Head of caudate nucleus (tissue), 42 donors: ENCODE data around the gene OSMR.
A peak's percentile ranks its signal among the peaks of the same experiment; 100 is the strongest.

ENCODE experiments used
- DNase-seq, 42 donors: peaks; one replicate each; pipeline versions ENCODE4 v3.0.0 to v3.0.0-alpha.2; 2020 to 2021; ENCODE audit warnings: mixed read lengths in 7 of 42
- intact Hi-C: fragments of 100-400 bp; cut with DNase I; formaldehyde crosslinking; loops from one replicate; pipeline ENCODE4 v1.15.0; 2022

Gene OSMR

DNA sequence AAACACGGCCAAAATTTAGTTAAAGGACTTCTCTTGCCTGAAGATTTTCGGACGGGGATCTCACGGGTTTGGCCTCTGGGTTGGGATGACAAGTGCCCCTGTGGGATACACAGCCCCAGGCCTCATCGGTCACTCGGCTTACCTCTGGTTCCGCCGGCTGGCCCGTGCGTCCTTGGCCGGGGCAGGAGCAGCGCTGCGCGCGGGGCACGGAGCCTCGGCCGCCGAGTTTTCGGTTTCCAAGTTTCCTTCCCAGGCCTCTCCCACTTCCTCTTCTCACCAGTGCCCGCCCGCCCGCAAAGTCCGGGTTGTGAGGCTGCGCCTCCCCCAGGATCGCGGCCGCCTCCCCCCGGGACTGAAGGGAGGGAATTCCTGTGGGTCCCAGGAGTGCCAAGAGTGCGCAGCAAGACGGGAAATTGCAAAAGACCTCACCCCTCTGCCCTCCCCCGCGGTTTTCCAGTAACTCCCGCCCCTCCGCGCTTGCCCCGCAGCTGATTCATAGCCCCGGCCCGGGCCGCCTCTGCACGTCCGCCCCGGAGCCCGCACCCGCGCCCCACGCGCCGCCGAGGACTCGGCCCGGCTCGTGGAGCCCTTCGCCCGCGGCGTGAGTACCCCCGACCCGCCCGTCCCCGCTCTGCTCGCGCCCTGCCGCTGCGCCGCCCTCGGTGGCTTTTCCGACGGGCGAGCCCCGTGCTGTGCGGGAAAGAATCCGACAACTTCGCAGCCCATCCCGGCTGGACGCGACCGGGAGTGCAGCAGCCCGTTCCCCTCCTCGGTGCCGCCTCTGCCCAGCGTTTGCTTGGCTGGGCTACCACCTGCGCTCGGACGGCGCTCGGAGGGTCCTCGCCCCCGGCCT is at the start of gene OSMR:
OSMR (plus strand) TSS at position 487 of the 853 bp plus-strand sequence. CDS start 23,033 bp downstream, outside the sequence.
- peak; percentile 7 to 84 (median 54) for DNase-seq
- intact Hi-C loops: no loop called here

DNA sequence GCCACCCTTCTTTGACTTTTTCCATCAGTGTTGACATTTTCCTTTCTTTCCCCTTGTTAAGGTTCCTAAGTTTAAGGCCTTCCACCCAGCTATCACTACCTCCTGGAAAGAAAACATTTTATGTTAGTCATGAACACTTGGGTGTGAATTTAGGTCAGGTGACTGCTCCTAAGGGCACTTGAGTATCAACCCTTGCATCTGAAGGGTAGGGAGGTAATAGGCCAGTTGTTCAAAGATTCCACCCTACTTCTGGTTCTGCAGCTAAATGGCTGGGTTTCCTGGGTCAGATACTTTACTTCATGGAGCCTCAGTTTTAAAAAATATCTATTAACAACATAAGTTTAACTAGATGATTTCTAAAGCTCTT is 49.1 kb upstream of the OSMR start:
- intact Hi-C loops: no loop called here
- no peak for DNase-seq

DNA sequence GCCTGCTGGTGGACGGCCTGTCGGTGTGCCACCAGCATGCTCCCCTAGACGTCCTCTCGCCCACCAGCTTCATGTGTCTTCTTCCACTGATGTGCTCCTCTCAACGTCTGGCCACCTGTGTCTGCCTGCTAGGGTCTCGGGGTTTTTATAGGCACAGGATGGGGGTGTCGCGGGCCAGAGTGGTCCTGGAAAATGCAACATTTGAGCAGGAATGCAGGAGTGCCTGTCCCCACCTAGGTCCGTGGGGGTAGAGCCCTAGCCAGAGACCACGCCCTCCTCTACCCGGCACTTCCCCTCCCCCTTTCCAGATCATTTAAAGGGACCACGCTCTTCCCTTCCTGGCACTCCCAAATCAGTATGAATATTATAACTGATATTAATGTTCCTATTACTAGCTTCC is 48.0 kb upstream of the OSMR start:
- intact Hi-C loops: no loop called here
- no peak for DNase-seq

DNA sequence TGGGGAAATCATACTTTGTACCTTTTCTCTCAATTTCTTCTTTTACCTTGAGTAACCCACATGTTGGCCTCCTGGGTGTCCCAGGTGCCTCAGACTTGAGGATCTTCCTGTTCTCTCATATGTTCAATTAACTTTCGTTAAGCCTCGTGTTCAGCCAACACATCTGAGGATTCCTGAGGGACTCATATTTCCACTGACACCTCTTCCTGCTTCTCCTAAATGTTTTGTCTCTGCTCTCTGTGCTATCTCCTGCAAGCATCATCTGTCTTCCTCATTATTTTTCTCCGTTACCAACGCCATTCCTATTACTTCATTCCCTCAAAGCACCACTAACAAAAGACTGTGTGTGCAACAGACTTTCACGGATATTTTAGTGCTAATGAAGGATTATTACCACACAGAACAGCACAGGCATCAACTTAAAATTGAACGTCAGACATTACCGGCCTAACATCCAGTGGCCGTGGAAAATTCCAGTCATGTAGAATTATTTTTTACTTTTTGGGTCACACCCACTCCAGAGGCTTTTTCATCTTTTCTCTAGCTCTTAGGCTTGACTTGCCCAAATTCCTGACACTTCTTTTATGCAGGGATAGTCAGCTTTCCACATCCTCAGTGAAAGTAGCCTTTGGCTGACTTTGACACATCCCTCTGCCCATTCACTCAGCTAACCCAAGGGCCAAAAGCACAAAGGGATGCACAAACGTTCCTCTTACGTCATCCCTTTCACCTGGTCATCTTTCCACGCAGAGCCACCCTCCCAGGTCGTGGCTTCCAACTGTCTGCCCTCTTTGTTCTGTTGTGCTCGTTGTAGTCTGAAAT is 46.0 kb upstream of the OSMR start:
- intact Hi-C loops: loop anchor here (10.0 kb wide), 1 partner anchor 245 kb away; the partner anchor contains the start of gene LIFR
- no peak for DNase-seq

DNA sequence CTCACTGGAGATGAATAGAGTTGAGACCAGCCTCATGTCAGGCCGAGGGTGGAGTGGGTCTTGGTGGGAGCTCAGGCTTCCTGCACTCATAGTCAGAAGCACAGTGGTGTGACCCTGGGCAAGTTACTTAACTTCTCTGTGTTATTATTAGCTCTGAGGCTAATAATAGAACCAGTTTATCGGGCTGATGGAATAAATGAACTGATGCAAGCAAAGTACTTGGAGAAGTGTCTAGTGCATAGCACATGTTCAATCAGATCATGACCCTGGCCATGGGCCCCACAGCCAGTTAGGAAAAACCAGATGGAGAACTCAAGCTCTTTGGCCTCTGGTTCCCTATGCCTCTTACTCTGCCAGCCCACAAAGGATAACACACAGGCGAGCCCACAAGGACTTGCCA is 45.3 kb upstream of the OSMR start:
- intact Hi-C loops: loop anchor here (10.0 kb wide), 1 partner anchor 246 kb away; the partner anchor contains the start of gene LIFR
- DNase-seq: no peak

DNA sequence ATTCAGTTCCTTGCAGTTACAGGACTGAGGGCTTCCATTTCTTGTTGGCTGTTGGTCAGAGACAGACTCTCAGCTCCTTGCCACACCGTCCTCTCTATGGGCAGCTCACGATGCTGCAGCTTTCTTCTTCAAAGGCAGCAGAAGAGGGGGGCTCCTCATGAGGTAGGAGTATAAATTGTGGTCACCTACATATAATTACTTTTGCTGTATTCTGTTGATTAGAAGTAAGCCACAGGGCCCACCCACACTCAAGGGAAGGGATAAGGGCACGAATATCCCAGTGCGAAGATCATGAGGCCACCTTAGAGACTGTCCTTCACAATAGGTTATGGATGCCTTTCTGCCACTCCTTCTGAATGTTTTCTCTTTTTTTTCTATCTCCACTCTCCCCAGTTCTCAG is 43.7 kb upstream of the OSMR start:
- DNase-seq: no peak
- intact Hi-C loops: loop anchor here (10.0 kb wide), 1 partner anchor 247 kb away; the partner anchor contains the start of gene LIFR

DNA sequence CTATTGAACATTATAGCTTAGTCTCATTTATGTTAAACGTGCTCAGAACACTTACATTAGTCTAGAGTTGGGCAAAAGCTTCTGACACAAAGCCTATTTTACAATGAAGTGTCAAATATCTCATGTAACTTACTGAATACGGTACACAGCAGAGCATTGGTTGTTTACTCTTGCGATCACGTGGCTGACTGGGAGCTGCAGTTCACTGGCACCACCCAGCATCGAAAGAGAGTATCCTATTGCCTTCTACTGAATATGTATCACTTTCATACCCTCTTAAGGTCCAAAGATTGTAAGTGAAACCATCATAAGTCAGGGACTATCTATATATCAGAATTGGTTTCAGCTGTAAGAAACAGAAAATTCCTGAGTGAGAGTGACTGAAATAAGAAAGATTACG is 42.6 kb upstream of the OSMR start:
- no peak for DNase-seq

DNA sequence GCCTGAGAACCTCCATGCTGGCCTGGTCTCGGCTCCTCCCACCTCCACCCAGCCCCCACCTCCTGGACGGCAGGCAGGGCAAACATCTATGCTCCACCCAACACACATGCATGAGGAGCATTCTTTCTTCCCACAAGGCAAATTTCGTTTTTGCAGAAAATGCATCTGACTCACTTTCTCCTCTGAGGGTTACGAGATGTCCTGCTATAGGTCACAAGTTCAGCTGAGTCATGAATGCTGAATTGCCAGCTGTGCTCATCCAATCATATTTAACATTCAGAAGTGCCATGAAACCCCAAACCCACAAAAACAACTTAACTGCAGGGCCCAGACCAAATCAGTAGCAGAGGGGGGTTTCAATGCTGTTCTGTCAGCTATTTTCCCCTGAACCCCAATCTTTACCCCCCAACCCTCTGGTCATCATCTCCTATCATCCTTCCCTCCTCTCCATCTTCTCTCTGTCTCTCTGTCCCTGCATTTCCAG is 39.0 kb upstream of the OSMR start:
- intact Hi-C loops: loop anchor here (5.0 to 10.0 kb wide), 2 partner anchors 252 to 365 kb away; partner anchors contain the start of gene LIFR
- DNase-seq: no peak

More for the DNA sequence above, 42.6 kb upstream of the OSMR start:
- intact Hi-C loops: loop anchor here (10.0 kb wide), 1 partner anchor 248 kb away; the partner anchor contains the start of gene LIFR

DNA sequence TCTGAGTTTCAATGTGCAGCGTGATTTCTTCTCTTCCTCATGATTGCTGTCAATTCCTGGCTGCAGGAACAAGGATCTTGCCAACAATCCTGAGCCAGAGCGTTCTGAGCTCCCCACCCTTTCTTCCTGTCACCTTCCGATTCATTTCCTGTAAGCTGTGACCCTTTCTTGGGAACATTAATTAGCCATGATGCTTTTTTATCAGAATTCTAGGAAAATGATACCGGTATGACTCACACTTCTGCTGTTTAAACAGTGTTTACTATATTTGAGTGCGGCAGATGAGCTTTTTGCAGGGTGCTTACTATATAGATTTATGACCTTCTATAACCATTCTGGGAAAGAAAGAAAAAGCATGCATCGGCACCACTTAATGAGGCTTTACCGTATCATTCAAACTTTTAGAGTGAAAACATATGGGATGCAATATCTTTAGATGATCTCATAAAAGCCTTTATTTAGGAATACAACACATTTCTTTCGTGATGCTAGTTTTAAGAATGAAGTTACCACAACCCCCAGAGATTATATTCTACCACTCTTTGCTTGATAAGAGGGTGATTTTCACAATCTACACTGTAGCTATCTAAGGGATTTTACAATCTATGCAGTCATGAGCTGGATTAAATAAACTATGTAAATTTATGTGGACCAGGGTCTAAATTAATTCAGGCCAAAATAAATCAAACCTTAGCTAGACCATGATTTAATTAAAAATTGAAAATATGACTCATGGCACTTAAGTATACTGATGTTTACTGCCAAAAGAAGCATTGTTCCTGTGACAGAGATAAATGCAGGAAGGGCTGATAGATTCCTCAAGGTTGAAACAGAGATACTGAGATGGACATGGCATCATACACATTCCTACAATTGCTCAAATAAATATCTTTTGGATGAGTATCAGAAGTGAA is 38.0 kb upstream of the OSMR start:
- no peak for DNase-seq
- intact Hi-C loops: loop anchor here (5.0 to 10.0 kb wide), 2 partner anchors 253 to 366 kb away; partner anchors contain the start of gene LIFR

DNA sequence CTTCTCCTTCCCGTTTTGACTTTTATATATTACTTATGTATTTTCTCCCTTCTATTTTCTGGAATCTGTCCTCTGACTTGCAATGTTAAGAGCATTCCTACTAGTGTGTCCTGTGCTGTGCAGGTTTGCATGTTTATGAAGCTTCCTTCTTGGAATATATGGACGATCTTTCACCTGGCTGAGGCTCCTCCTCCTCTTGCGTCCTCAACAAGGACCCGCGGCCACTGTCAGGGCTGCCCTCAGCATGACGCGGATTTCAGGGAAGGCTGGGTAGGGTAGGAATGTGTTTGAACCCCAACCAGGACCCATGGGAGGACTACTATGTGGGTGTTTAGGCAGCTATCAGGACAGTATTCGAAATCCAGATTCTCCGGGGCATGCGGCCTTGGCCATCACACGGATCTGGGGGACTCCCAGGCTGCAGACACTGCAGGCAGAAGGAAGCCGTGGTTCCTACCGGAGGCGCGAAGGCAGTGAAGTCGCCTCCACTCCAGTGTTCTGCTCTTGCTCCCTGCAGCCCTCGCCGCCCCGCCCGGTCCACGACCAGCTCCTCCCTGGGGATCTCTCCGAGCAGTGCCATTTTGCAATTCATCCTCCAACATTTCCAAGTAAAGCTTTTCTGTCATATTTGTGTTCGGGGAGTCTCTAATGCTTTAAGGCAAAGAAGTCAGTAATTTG is 37.0 kb upstream of the OSMR start:
- no peak for DNase-seq
- intact Hi-C loops: loop anchor here (5.0 to 10.0 kb wide), 2 partner anchors 254 to 367 kb away; partner anchors contain the start of gene LIFR

DNA sequence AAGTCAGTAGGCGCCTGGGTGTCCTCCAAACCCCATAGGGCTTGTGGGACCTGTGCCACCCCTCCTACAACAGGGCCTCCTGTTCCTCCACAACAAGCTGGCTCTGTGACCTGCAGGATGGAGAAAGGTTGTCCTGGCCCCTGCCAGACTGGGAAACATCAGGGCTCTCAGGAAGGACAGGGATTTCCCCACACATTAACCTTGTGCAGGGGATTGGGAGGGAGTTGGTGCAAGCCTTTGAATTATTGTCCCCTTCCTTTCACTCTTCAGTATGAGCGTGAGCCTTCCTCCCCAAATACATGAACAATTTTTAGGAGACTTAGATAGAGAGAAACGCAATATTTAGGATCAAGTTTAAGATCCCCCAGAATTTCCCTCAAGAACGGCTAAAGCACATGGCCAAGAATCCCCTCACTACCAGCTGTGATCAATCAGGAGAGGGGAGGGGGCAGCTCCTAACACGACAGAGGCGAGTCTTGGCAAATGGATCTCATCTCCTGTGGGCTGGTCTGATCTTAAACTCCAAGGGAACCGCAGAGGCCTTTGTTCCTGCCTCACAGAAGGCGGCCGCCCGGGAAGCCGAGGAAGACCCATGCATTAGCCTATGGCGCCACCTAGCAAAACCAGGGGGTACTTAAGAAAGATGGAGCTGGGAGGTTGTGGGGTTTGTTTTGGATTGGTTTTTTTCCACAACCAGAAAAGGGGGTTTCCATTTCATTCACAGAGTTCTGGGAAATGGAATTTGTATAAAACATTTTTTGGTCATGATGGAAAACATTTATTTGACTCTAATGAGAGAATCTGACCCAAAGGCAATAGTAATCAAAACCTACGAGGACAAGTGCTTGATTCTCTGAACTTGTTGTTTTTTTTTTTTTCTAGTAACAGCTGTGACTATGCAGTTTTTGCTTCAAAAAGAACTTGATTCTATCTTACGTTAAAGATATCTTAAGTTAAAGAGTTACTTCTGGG is 36.1 kb upstream of the OSMR start:
- peak; percentile 78 to 95 (median 86) for DNase-seq
- intact Hi-C loops: loop anchor here (5.0 to 10.0 kb wide), 2 partner anchors 255 to 367 kb away; partner anchors contain the start of gene LIFR

DNA sequence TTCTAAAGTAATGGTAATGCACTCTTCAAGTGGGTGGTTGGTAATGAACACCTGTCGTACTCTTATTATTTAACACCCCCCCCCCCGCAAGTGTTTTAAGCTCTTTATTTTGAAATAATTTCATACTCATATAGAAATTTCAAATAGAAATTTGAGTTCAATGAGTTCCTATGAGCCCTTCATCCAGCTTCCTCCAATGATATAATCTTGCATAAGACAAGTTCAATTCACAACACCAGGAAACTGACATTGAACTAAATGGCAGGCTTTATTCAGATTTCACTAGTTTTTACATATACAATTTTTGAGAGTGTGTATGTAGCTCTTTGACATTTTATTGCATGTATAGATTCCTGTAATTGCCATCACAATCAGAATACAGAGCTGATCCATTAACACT is 30.9 kb upstream of the OSMR start:
- intact Hi-C loops: no loop called here
- DNase-seq: no peak

DNA sequence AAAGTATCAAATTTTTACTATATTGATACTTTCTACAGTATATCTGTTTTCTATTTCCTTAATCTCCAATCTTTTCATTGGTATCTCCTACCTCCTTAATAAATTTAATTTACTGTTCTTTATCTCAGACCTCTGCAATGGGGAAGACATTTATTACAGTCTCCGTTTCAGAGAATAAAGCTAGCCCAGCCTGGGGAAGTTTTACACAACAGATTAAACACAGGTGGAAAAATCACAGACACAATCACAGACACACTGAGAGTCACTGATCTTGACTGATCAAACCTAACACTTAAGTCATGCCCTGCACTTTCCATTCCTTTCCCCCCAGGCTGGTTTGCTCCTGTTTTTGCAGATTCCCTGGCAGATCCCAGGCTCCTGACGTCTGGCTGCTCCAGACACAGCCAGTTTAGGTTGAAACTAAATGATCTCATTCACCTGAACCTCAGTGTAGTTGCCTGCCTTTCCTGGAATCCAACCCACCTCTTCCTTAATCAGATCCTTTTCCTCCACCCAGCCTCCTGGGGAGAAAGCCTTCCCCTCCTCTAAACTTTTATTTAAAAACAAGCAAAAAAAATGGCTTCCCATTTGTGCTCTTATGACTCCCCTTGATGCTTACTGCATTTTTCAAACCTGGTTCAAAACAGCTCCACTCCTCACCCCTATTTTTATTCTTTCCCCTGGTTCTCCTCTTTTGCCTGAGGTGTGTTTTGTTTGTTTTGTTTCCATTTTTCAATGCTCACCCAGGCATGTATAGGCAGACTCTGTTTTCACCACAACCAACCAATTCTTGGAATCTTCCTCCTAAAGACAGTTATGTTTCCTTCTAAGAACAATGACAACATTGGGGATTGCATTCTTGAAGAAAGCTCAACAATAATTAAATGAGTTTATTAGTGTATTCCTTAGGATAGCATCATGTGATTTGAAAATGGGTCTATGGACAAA is 29.5 kb upstream of the OSMR start:
- no peak for DNase-seq
- intact Hi-C loops: no loop called here

DNA sequence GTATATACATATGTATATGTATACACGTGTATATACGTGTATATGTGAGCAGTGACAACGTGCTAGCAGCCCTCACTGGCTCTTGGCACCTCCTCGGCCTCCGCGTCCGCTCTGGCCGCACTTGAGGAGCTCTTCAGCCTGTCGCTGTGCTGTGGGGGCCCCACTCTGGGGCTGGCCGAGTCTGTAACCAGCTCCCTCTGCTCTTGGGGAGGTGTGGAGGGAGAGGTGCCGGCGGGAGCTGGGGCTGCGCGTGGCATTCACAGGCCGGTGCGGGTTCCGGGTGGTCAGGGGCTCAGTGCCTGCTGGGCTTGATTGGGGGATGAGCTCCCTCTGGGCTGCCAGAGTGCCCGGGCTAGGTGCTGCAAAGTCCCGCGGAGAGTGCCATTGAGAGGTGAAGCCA is 24.1 kb upstream of the OSMR start:
- intact Hi-C loops: no loop called here
- DNase-seq: no peak

DNA sequence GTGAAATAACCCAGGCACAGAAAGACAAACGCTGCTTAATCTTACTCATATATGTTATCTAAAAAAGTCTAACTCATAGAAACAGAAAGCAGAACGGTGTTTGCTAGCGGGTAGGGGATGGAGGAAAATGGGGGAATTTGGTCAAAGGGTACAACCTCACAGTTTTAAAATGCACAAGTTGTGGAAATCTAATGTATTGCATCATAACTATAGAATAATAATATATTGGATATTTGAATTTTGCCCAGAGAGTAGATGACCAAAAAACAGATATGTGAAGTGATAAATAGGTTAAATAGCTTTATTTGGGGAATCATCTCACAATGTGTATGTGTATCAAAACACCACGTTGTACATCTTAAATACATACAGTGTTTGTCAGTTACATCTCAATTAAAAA is 22.3 kb upstream of the OSMR start:
- intact Hi-C loops: no loop called here

DNA sequence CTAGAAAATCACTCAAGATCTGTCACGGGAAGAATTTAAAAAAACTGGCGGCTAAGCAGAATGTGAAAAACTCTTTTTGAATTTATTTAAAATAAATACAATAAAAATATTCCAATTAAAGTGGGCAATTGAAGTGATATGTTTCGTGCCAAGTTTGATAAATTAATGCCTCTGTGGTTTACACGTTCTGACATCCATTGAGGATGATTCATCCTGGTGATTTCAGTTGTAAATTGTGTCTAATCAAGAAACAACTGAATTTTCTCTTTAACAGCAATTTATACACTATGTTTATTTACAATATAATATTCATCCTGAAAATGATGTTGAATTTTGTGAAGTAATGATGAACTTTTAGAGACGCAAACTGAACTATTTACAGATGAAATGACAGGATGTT is 21.0 kb upstream of the OSMR start:
- intact Hi-C loops: no loop called here
- DNase-seq: no peak

More for the DNA sequence above, 22.3 kb upstream of the OSMR start:
- DNase-seq: no peak
